Immature natural killer cell (primary cell): ENCODE results near the gene MRGPRF. TPM values are rescaled to one million over a fixed set of nuclear protein-coding genes. Genes with fewer than 3 reads are reported as not detected.

Experiments used
- DNase-seq, 3 donors: peaks; one replicate each; pipeline ENCODE4 v3.0.0; 2022; ENCODE audit warnings: mixed read lengths in 1 of 3
- H3K27ac Mint-ChIP-seq, 6 donors: one replicate each; pipeline ENCODE4 v1.8.0; 2020; ENCODE audit warnings: mixed read lengths in 6 of 6, mild to moderate bottlenecking in 5 of 6, inconsistent platforms in 4 of 6, moderate library complexity in 3 of 6
- H3K27me3 Mint-ChIP-seq, 3 donors: one replicate each; pipeline ENCODE4 v1.8.0; 2020 to 2021; ENCODE audit warnings: low read depth in 3 of 3, mild to moderate bottlenecking in 3 of 3, mixed read lengths in 3 of 3, moderate library complexity in 3 of 3, inconsistent platforms in 1 of 3
- H3K36me3 Mint-ChIP-seq, 3 donors: one replicate each; pipeline ENCODE4 v1.8.0; 2020; ENCODE audit warnings: mixed read lengths in 3 of 3, inconsistent platforms in 2 of 3, mild to moderate bottlenecking in 2 of 3
- H3K4me1 Mint-ChIP-seq, 2 donors: one replicate each; pipeline ENCODE4 v1.8.0; 2020; ENCODE audit warnings: inconsistent platforms in 2 of 2, mild to moderate bottlenecking in 2 of 2, mixed read lengths in 2 of 2, moderate library complexity in 1 of 2
- H3K4me3 Mint-ChIP-seq, 5 donors: one replicate each; pipeline ENCODE4 v1.8.0; 2020; ENCODE audit warnings: mild to moderate bottlenecking in 5 of 5, mixed read lengths in 5 of 5, inconsistent platforms in 3 of 5, moderate library complexity in 3 of 5
- H3K9me3 Mint-ChIP-seq, 6 donors: one replicate each; pipeline ENCODE4 v1.8.0; 2020; ENCODE audit warnings: mild to moderate bottlenecking in 6 of 6, mixed read lengths in 6 of 6, inconsistent platforms in 4 of 6, moderate library complexity in 3 of 6
- polyA plus RNA-seq, 3 donors: library from polyadenylated mRNA; unstranded; fragments of 300-500 nt; fragmentation: Illumina TruSeq; gene quantifications; one replicate each; pipeline ENCODE4 v1.2.3, GENCODE V29; 2021

MRGPRF gene
- polyA plus RNA-seq, 3 donors from 2014 or later, result not detected

DNA sequence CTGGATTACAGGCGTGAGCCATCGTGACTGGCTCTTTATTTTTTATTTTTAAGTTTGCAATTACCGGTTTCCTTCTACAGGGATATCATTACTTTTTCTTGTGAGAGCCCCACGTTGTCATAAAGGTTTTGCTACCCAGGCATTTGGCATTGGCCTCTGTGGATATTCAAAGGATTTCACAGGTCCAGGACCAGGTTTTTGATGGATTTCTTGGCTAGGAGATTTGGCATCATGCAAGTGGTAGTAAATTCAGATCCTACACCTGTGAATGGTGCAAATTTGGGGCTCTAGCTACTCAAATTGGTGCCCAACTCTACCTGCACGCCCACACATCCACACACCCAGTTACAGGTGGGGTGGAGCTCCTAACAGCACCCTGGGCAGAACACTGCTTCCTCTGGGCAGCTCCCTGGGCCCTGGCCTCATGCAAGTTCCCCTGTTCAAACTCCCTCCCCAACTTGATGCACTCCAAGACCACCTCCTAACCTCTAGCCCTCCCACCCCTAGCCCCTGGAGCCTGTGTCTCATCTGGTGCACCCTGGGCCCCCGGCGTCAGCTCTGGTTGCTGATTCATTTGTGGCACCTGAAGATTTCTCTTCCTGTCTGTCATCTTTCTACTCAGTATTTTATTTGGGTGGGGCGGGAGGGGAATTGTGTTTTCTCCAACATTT, 23.0 kb downstream of the MRGPRF start:
- Mint-ChIP-seq H3K9me3 (peaks cover 0 to 11% (median 7%) of the 10 kb centered on the region in 6 donors), H3K27ac (no peak overlapping the region), H3K27me3 (peaks cover 11 to 25% (median 12%) of the 10 kb centered on the region in 3 donors), H3K36me3 (peaks cover 0 to 8% (median 0%) of the 10 kb centered on the region in 3 donors), H3K4me3 (no peak overlapping the region), H3K4me1 (no peaks in the 10 kb centered on the region)
- no peak for DNase-seq

GRCh38 chr11:68988491-68988890, 24.6 kb downstream of the MRGPRF start:
- DNase-seq, result no peak
- H3K27me3 Mint-ChIP-seq, result peaks cover 11 to 22% (median 17%) of the 10 kb centered on the region in 3 donors
- no peak overlapping the region for H3K4me3 Mint-ChIP-seq
- no peaks in the 10 kb centered on the region for H3K4me1 Mint-ChIP-seq
- H3K9me3 Mint-ChIP-seq, result peaks cover 0 to 11% (median 7%) of the 10 kb centered on the region in 6 donors
- peaks cover 0 to 8% (median 0%) of the 10 kb centered on the region in 3 donors for H3K36me3 Mint-ChIP-seq
- H3K27ac Mint-ChIP-seq, result no peak overlapping the region

DNA sequence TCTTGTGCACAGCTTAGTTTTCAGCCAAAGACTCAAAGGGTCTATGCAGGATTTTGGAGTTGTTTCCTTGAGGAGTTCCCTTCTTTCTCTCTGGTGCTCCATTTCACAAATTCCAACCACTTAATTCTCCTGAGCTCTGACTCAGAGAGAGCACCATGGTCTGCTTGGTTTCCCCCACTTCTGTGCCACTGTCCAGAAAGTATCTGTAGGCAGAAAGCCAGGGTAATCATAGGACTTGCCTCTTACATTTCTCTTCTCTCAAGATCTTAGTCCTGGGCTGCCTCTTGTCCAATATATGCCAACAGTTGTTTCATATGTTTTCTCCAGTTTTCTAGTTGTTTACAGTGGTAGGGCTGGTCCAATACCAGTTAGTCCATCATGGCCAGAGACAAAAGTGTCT, 25.8 kb downstream of the MRGPRF start:
- H3K4me3 Mint-ChIP-seq, result no peak overlapping the region
- H3K4me1 Mint-ChIP-seq, result no peaks in the 10 kb centered on the region
- H3K27me3 Mint-ChIP-seq, result peaks cover 12 to 20% (median 14%) of the 10 kb centered on the region in 3 donors
- H3K9me3 Mint-ChIP-seq, result peaks cover 0 to 14% (median 7%) of the 10 kb centered on the region in 6 donors
- H3K36me3 Mint-ChIP-seq, result peaks cover 0 to 8% (median 0%) of the 10 kb centered on the region in 3 donors
- DNase-seq, result no peak
- H3K27ac Mint-ChIP-seq, result no peak overlapping the region

DNA sequence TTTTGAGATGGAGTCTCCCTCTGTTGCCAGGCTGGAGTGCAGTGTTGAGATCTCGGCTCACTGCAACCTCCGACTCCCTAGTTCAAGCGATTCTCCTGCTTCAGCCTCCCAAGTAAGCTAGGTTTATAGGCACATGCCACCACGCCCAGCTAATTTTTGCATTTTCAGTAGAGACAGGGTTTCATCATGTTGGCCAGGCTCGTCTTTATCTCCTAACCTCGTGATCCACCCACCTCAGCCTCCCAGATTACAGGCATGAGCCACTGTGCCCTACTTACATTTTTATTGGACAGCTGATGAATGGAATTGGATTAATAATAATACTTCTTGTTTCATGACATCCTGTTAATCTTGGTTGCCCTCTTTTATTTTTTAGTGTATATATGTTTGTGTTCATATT, 29.2 kb downstream of the MRGPRF start:
- Mint-ChIP-seq H3K4me1 (no peaks in the 10 kb centered on the region), H3K36me3 (peaks cover 0 to 8% (median 3%) of the 10 kb centered on the region in 3 donors), H3K27ac (no peak overlapping the region), H3K9me3 (peaks cover 0 to 14% (median 7%) of the 10 kb centered on the region in 6 donors), H3K4me3 (no peak overlapping the region), H3K27me3 (peaks cover 13 to 15% (median 13%) of the 10 kb centered on the region in 3 donors)
- no peak for DNase-seq

DNA sequence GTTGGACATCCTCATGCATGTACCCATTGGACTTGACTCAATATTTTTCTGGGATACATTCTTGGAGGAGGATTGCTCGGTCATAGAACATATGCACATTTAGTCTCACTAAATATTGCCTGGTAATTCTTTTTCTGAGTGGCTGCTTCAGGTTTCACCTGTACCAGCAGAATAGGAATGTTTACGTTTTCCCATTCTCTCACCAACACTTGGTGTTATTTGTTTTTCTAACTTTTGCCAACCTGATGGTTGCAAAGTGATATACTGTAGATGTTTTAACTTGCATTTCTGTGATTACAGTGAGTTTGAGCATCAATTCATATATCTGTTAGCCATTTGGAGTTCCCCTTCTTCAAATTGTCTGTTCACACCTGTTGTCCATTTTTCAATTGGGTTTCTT, 30.9 kb downstream of the MRGPRF start:
- Mint-ChIP-seq H3K9me3 (peaks cover 0 to 13% (median 7%) of the 10 kb centered on the region in 6 donors), H3K4me1 (no peaks in the 10 kb centered on the region), H3K4me3 (no peak overlapping the region), H3K27me3 (peaks cover 10 to 13% (median 13%) of the 10 kb centered on the region in 3 donors), H3K36me3 (peaks cover 0 to 8% (median 3%) of the 10 kb centered on the region in 3 donors), H3K27ac (no peak overlapping the region)
- DNase-seq, result no peak

- DNase-seq, result no peak
- H3K27me3 Mint-ChIP-seq, result peaks cover 2 to 9% (median 8%) of the 10 kb centered on the region in 3 donors
These were observed 32.3 kb downstream of the MRGPRF start, which contains the start of gene MRGPRD for GRCh38 chr11:68980776-68981065. Gene MRGPRD, minus strand, starts transcription at chr11:68980986. Its CDS starts 0 bp downstream, at chr11:68980986.

GRCh38 chr11:68979931-68980775, 32.9 kb downstream of the MRGPRF start:
- H3K4me1 Mint-ChIP-seq, result no peaks in the 10 kb centered on the region
- peaks cover 0 to 4% (median 0%) of the 10 kb centered on the region in 6 donors for H3K9me3 Mint-ChIP-seq
- no peak for DNase-seq
- no peak overlapping the region for H3K27ac Mint-ChIP-seq
- H3K4me3 Mint-ChIP-seq, result no peak overlapping the region
- H3K27me3 Mint-ChIP-seq, result peaks cover 2 to 9% (median 8%) of the 10 kb centered on the region in 3 donors
- peaks cover 0 to 3% (median 0%) of the 10 kb centered on the region in 3 donors for H3K36me3 Mint-ChIP-seq

More at GRCh38 chr11:68980776-68981065, 32.3 kb downstream of the MRGPRF start, which contains the start of gene MRGPRD:
- peaks cover 0 to 4% (median 0%) of the 10 kb centered on the region in 6 donors for H3K9me3 Mint-ChIP-seq
- no peak within 1 kb of the TSS for H3K27ac Mint-ChIP-seq
- no peaks in the 10 kb centered on the region for H3K4me1 Mint-ChIP-seq
- H3K4me3 Mint-ChIP-seq, result no peak within 1 kb of the TSS
- H3K36me3 Mint-ChIP-seq, result peaks cover 0 to 3% (median 0%) of the 10 kb centered on the region in 3 donors

DNA sequence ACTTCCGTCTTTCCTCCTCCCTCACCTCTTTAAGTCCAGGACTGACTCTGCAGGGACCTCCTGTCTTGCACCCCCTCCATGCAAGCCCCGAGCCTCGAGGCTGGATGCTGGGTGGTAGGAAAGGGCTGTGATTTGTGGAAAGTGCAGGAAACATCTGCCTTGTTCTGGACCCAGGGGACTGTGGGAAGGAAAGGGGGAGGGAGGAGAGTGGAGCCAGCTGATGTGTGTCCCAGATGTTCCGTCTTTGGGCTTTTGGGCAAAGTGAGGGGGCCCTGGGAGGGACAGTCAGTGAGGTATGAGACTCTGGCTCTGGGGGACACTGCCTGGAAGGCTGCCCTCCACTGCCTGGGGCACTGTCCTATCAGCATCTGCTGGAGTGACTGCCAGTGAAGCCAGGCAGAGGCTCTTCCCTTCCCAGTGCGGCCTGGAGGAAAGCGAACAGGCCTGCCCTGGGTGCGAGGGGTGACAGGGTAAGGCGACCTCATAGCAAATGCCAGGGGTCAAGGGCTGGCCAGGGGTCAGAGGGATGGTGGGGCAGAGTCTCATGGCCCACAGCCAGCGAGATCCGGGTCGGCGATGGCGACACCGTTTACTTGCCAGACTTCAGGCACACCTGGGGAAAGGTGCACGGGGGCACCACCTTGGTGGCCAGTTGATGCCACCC, 34.0 kb downstream of the MRGPRF start:
- no peak overlapping the region for H3K4me3 Mint-ChIP-seq
- peaks cover 0 to 4% (median 0%) of the 10 kb centered on the region in 6 donors for H3K9me3 Mint-ChIP-seq
- peaks cover 0 to 3% (median 0%) of the 10 kb centered on the region in 3 donors for H3K36me3 Mint-ChIP-seq
- no peak overlapping the region for H3K27ac Mint-ChIP-seq
- DNase-seq, result no peak
- H3K4me1 Mint-ChIP-seq, result no peaks in the 10 kb centered on the region
- H3K27me3 Mint-ChIP-seq, result peaks cover 1 to 8% (median 5%) of the 10 kb centered on the region in 3 donors

GRCh38 chr11:68978626-68978930, 34.5 kb downstream of the MRGPRF start:
- H3K4me1 Mint-ChIP-seq, result no peaks in the 10 kb centered on the region
- no peak for DNase-seq
- H3K4me3 Mint-ChIP-seq, result no peak overlapping the region
- peaks cover 0 to 6% (median 2%) of the 10 kb centered on the region in 3 donors for H3K27me3 Mint-ChIP-seq
- peaks cover 0 to 4% (median 0%) of the 10 kb centered on the region in 6 donors for H3K9me3 Mint-ChIP-seq
- H3K36me3 Mint-ChIP-seq, result peaks cover 0 to 3% (median 0%) of the 10 kb centered on the region in 3 donors
- H3K27ac Mint-ChIP-seq, result no peak overlapping the region

- DNase-seq, result no peak
- Mint-ChIP-seq H3K4me1 (no peaks in the 10 kb centered on the region), H3K36me3 (peaks cover 0 to 3% (median 0%) of the 10 kb centered on the region in 3 donors), H3K27ac (no peak overlapping the region), H3K9me3 (peaks cover 0 to 4% (median 0%) of the 10 kb centered on the region in 6 donors), H3K27me3 (peaks cover 0 to 6% (median 2%) of the 10 kb centered on the region in 3 donors), H3K4me3 (no peak overlapping the region)
These were observed 35.0 kb downstream of the MRGPRF start for GRCh38 chr11:68977781-68978625.

DNA sequence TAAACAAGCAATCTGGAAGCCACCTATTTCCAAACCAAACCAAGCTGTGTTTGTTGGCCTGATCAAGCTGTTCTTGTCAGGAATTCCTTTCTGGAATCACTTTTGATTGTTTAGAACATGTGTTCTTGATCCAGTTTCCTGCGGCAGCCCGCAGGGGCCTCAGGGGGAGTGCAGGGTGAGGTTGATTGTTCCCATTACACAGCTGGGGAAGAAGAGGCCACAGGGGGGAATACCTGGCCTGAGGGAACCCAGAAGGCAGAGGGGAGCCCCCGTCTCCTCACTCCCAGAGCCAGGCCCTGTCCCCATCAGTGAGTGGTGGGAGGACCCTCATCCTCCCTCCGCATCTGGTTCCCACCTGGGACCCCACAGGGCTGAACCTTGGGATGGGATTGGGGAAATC, 36.5 kb downstream of the MRGPRF start:
- H3K27me3 Mint-ChIP-seq, result peaks cover 0 to 4% (median 2%) of the 10 kb centered on the region in 3 donors
- no peak for DNase-seq
- H3K36me3 Mint-ChIP-seq, result peaks cover 0 to 3% (median 0%) of the 10 kb centered on the region in 3 donors
- no peaks in the 10 kb centered on the region for H3K9me3 Mint-ChIP-seq
- no peak overlapping the region for H3K4me3 Mint-ChIP-seq
- no peaks in the 10 kb centered on the region for H3K4me1 Mint-ChIP-seq
- H3K27ac Mint-ChIP-seq, result no peak overlapping the region

- Mint-ChIP-seq H3K36me3 (peaks cover 0 to 3% (median 0%) of the 10 kb centered on the region in 3 donors), H3K27me3 (peaks cover 0 to 4% (median 3%) of the 10 kb centered on the region in 3 donors), H3K27ac (no peak overlapping the region), H3K4me1 (no peaks in the 10 kb centered on the region), H3K4me3 (no peak overlapping the region), H3K9me3 (no peaks in the 10 kb centered on the region)
- no peak for DNase-seq
These were observed 37.0 kb downstream of the MRGPRF start for GRCh38 chr11:68976095-68976494.
